Frontal cortex (tissue), 4 donors: ENCODE data around the gene RYR2. TPM values are rescaled to one million over a fixed set of nuclear protein-coding genes. Genes with fewer than 3 reads are reported as not detected.

Experiments used
- DNase-seq, 2 donors: peaks; one replicate each; pipeline ENCODE4 v3.0.0; 2012; ENCODE audit warnings: low spot score in 2 of 2
- FAIRE-seq: peaks from 2 replicates; lab custom pipeline; 2012; peaks lifted over from hg19 to GRCh38; lab: Jason Lieb, UNC
- total RNA-seq: library from RNA; depleted of rRNA; stranded (reverse); fragments of >200 nt; gene quantifications from one replicate; pipeline ENCODE4 v1.2.3, GENCODE V29; 2014
- donor health status: control.
- donor health status: control.
- donor health status: control.

The RYR2 gene
- 29.8 TPM for total RNA-seq

DNA sequence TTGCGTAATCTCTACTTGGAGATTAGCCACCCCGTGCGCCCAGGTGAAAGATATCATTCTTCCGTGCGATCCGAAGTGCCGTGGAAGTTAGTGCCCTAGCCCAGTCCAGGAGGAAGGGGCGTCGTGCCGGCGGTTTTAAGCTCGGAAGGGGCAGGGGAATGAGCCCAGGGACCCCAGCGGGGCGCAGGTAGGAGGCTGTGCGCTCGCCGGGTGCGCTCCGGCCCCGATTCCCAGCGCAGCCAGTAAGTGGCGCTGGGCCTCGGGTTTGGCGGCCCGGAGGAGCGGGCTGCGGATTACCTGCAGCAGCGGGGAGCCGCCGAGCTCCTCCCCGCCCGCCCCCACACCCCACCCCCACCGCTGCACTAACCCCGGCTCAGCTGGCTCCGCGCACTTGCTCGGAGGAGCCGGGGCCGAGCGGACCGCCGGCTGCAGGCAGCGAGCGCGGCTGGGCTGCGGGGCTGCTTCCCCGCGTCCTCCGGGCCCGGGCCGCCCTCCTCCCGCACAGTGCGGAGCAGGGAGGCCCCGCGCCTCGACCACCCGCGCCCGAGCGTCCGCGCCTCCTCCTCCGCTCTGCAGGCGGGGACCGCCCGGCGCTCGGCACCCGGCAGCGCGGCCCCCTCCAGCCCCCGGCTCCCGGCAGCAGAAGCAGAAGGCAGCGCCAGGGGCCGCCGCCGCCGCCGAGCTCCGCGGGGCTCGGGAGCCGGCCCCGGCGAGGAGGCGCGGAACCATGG lies at the start of gene RYR2:
Gene RYR2 (plus strand): TSS at position 390 of the 731 bp plus-strand sequence. CDS start 338 bp downstream, at position 728.
- DNase-seq (peak; percentile 44 to 55), FAIRE-seq (no peak)

DNA sequence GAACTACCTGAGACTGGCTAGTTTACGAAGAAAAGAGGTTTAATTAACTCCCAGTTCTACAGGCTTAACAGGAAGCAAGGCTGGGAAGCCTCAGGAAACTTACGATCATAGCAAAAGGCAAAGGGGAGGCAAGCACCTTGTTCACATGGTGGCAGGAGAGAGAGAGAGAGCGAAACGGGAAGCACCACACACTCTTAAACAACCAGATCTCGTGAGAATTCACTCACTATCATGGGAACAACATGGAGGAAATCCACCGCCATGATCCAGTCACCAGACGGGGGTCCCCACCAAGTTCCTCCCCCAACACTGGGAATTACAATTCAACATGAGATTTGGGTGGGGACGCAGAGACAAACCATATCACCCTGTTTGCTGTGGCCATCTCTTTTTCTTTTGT lies 49.5 kb upstream of the RYR2 start:
- no peak for DNase-seq
- no peak for FAIRE-seq

DNA sequence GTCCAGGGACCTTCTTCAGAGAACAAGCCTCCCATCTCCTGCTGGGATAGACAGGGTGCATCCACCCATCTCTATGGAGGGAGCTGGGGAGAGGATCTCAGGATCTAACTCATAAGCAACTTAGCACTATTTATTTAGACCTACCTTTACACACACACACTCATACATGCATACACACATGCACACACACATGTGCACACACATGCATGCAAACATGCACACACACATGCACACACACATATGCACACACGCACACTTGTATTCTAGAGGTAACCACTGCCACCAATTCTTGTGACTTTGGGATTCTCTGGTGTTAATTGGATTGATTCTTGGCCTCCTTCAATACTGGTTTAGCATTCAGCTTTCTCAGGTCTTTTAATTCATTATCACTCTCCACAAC lies 47.5 kb upstream of the RYR2 start:
- FAIRE-seq = no peak

DNA sequence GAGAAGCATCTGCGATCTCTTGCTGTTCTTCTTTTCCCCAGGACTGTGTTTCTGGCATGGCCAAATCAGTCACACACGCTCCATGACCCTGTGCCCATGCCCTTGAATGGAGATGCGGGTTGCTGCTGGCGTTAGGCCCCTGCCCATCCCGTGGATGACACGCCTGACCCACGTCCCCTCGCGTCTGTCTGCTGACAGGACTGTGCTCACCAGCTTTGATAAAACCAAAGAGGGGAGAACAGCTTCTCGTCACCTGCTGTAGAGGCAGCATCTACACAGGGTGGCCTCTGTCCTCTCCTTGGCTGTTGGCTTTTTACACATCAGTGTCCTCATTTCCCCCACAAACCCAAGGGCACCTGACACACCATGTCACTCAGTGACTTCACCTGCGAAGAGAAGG lies 44.6 kb upstream of the RYR2 start:
- DNase-seq (no peak), FAIRE-seq (no peak)

More for the DNA sequence above, 47.5 kb upstream of the RYR2 start:
- no peak for DNase-seq

DNA sequence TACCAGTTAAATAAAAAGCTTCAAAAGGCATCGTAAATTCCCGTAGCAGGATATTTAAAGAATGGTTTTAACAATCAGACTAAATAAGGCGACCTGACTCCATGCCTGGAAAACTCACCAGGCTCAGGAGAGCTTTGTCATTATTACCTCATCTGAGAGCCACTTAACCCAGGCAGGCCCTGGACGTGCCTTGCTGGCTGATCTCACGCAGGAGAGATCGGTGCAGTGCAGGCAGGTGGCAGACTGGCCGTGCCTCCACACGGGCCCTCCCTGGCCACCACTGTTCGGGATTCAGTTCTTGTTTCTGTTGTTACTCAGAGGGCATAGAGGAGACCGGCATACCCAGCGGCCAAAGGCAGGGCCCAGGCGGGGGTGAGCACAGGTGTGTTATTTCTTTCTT lies 44.1 kb upstream of the RYR2 start:
- DNase-seq (no peak), FAIRE-seq (no peak)

DNA sequence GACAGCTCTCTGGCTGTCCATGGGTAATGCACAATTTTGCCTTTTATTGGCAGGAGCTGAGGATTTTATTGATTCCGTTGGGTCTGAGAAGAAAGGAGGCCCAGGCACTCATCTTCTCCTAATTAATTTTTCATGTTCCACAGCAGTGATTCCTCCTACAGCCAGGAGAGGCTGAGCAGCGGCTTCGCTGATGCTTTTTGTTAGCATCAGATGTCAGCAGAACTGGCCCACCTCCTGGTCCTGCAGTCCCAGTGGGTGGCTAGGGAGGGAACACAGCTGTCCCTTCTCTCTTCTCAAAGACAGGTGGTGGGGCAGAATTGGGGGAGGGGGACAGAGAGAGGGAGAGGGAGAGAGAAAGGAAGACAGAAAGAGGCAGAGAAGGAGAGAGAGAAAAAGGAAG lies 43.4 kb upstream of the RYR2 start:
- no peak for FAIRE-seq
- no peak for DNase-seq

DNA sequence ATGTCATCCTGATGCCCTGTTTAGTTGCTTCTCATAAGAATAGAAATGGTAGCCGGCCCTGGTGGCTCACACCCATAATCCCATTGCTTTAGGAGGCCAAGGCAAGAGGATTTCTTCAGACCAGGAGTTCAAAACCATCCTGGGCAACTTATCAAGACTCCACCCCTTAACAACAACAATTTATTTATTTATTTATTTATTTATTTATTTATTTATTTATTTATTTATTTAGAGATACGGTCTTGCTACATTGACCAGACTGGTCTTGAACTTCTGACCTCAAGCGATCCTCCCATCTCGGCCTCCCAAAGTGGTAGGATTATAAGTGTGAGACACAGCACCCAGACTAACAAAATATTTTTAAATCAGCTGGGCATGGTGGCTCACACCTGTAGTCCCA lies 41.8 kb upstream of the RYR2 start:
- FAIRE-seq = no peak
- DNase-seq = no peak

DNA sequence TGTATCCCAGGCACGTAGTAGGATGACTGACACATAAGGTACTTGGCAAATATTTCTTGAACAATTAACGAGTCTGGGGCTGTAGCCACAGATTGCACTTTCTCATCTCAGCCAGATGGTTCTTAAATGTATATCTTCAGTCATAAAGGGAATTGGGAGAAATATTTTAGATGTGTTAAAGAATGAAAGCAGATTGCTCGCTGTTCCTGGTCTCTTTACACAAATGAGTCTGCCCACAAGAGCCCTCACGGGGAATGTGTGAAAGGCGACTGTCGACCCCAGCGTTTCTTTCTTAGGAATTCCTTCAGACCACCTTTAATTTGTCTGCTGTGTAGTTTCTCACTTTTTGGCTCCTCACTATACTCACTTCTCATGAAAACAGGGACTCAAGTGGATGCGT lies 38.5 kb upstream of the RYR2 start:
- DNase-seq = no peak

DNA sequence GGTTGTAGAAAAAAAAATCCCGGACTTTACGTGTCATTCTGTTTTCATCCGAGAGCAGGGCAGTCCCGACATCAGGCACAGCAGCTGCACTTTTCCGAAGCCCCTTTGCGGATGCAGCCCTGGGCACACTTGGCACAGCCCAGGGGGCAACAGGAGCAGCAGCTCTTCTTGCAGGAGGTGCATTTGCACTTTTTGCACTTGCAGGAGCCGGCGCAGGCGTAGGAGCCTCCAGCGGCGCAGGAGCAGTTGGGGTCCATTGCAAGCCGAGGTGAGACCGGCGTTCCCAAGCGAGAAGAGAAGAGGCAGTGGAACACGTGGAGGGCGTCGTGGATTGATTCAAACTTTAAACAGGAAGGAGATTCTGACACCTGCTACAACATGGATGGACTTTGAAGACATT lies 37.9 kb upstream of the RYR2 start, which contains the start of gene MT1HL1:
Gene MT1HL1 (minus strand): TSS at position 326 of the 400 bp plus-strand sequence. CDS start 69 bp downstream, at position 257.
- FAIRE-seq = no peak

More for the DNA sequence above, 38.5 kb upstream of the RYR2 start:
- FAIRE-seq = no peak

DNA sequence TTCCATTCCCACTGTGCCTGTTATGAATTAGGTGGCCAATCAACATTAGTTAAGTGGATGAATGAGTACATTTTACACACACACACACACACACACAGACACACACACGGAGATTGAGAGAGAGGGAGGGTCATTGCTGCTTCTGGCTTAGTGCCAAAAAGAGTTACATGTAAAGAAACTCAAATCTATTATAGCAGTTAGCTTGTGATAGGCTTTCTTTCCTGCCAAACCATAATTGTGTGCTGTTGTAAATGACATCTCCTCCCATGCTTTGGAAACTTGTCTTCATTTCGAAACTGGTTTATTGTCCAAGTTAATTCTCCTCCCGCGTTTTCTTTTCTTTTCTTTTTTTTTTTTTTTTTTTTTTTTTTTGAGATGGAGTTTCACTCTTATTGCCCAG lies 36.3 kb upstream of the RYR2 start:
- FAIRE-seq = no peak
- no peak for DNase-seq

More for the DNA sequence above, 37.9 kb upstream of the RYR2 start, which contains the start of gene MT1HL1:
- DNase-seq = no peak

DNA sequence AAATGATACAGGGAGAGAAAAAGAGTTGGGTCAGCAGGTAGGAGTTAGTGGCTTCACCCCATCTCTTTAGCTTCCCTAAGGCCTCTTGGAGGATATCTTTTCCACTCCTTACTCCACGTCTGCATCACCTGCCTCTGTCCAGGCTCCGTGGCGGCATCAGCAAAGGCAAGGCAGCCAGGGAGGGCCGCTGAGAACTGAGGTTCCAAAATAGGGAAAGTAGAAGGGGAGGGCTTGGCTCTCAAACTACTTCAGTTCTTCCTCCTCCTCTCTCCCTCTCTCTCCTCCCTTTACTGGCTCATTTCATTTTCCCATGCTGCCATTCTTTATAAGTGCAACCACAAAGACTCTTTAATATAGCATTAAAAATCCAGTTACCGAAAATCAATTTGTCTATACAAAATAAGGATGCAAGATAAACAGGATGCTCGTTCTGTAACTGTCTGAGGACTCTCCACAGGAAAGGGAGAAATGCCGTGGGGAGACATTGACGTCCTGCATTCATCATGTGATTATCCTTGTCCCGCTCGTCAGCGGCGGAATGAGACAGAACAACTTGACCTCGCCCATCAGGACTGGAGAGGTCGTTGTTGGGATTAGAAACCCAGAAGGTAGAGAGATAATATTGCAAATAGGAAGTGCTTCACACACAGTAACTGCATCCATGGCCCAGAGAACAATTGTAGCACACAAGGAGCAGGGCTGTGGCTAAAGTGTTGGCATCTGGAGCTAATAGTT lies 34.7 kb upstream of the RYR2 start:
- FAIRE-seq (no peak), DNase-seq (no peak)

DNA sequence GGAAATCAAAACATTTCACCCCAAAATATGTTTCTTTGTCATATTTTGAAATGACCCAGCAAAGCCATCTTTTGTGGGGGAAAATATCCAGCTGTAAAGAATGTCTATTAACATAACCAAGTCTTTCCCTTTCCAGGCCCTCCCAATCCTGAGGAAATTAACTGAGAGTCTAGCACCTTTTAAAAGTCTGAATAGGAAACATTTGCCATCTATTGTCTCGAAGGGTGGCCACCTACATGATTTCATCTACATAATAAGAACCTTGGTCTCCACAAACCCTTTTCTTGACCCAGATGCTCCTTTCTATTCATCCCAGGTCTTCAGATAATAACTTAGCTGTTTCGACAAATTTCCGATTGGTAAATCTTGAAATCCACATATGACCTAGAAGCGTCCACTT lies 32.4 kb upstream of the RYR2 start:
- DNase-seq (no peak), FAIRE-seq (no peak)

DNA sequence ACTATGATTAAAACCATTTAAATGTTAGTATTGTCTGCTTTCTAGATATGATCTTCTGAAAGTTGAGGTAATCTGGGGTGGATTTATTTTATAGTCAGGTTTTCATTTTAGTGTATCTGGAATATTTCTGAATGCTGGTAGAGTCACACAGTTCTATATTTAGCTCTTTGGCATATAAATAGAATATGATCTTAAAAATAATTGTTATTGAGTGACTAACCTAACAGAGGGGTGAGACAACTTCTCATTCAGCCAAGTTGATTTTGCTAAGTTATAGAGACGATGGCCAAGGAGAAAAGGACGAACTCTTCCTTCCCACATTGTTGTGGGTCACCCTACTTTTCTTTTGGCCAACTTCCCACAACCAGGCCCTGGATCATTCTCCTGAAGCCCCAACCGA lies 30.6 kb upstream of the RYR2 start:
- no peak for DNase-seq
- no peak for FAIRE-seq

DNA sequence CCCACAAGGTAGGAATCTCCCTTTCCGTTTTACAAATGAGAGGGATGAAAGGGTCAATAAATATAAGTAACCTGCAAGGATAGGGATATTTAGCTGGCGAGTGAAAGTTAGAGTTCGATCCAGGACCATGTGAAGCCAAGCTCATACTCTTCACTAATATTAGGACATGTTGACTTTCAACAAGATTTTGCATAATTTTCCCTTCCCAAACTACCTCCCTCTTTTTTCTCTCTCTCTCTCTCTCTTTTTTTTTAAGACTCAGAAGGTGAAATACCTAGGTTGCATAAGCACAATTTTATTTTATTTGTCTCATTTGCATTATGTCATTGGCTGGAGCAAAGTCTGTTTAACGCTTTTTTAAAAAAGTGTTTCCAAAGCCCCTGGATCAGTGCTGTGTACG lies 29.6 kb upstream of the RYR2 start:
- FAIRE-seq (no peak), DNase-seq (no peak)

DNA sequence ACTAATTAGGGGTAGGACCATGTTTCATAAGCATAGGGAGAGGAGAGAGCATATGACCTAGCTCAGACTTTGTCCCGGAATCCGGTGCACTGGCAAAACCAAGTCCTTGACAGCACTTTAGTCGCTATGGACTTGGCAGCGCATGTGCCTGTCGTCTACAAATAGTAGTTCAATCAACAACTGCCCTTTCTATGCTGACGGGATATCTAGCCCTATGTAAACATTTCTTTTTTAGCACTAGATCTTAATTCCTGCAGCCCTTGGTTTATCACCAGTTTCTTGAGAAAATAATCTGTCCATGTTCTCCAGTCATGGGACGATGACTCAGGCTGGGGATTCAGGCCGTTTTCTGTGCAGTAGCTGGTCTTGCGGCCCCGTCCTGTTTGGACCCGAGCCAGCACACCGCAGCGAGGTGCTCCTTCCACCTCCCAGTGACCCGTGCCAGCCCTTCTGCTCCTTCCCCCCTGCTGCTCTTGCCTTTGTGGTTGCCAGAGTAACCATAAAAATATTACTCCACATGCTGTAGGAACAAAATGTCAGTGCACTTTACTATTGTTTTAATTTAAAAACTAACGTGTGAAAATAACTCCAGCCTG lies 29.1 kb upstream of the RYR2 start:
- peak in 1 of 2 donors; percentile 26 for DNase-seq
- no peak for FAIRE-seq

DNA sequence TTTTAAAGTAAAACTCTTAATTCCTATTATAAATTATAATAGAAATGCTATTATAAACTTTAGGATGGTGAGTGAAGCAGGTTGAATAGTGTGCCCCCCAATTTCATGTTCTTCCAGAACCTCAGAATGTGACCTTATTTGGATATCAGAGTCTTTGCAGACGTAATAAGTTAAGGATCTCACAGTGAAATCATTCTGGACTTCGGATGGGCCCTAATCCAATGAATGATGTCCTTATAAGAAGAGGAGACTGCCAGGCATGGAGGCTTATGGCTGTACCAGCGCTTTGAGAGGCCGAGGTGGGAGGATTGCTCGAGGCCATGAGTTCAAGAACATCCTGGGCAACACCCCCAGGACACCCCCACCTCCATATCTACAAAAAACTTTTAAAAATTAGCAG lies 28.4 kb upstream of the RYR2 start:
- no peak for DNase-seq
- no peak for FAIRE-seq

DNA sequence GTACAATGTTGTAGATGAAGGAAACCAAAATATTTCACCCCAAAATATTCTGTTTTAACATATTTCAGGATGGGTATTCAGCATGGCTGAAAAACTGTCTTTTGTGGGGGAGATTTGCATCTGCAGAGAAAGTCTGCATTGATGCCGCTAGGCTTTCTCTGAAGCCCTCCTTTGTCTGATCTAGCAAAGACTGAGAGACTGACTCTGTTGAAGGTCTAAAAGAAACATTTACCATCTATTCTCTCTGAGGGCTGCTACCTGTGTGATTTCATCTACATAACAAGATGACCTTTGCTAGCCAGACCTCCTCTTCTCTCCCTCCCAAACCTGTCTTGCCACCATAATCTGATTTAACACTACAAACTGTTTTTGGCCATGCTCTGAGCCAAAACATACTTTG lies 25.4 kb upstream of the RYR2 start:
- no peak for FAIRE-seq
- DNase-seq = no peak

DNA sequence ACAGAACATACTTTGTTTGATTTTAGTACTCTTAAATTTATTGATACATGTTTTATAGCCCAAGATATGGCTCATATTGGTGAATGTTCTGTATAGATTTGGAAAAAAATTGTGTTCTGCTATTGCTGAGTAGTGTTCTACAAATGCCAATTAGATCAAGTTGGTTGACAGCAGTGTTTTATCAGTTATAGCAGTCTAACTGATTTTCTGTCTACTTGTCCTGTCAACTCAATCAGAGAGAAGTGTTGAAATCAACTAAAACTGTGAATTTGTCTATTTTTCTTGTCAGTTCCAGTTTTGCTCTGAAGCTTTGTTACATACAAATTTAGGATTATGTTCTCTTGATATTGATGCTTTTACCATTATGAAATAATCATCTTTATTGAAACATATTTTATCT lies 23.1 kb upstream of the RYR2 start:
- FAIRE-seq (no peak), DNase-seq (no peak)

DNA sequence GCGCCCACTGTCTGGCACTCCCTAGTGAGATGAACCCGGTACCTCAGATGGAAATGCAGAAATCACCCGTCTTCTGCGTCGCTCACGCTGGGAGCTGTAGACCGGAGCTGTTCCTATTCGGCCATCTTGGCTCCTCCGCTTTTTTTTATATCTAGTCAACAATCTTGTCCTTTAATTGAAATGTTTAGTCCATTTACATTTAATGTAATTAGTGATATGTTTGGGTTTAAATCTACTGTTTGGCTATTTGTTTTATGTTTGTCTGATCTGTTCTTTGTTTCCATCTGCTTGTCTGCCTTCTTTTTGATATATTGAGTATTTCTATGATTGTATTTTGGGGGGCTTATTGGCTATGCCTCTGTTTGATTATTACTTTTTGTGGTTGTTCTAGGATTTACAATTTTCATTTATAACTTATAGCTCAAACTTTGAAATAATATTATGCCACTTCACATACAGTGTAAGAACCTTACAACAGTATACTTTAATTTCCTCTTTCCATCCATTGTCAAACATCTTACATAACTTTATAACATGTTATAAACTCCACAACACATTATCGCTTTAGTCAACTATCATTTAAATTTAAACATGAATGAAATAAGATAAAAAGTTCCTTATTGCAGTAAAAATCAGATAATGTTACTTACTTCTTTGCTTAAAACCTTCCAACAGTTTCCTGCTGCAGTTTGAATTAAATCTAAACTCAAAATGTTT lies 16.5 kb upstream of the RYR2 start:
- DNase-seq (no peak), FAIRE-seq (no peak)

DNA sequence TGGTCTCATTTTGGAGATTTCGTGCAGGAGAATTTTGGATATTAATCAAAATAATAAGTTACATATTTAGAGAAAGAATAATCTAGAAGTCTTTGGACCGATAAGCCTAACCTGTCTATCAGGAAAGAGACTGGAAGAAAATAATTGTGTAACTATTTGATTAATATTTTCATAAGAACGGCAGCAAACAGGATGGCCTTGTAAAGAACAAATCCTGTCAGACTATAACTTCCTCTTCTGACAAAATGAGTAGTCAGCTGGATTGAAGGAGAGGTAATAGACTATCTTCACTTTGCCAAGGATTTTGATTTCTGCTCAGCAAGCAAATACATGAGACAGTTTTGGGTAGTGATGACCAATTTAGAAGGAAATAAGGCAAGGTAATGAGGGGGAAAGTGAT lies 12.7 kb upstream of the RYR2 start:
- no peak for DNase-seq
- FAIRE-seq = no peak
